Activated CD4-positive, alpha-beta T cell treated with anti-CD3 and anti-CD28 coated beads for 36 hours (primary cell): ENCODE data around the gene EIF2S1. TPM values are rescaled to one million over a fixed set of nuclear protein-coding genes. Genes with fewer than 3 reads are reported as not detected.
A peak's percentile ranks its signal among the peaks of the same experiment; 100 is the strongest.
"Not testable (repeated sequence)": the region's sequence is repeated elsewhere in the genome, so short reads cannot be mapped to it uniquely, and the experiment has no call there.

Experiments used
- ATAC-seq: fragments of 200-7000 bp; cut with Tn5 transposase; one replicate; pipeline ENCODE4 v1.10.0; 2021; ENCODE audit warnings: mild to moderate bottlenecking, moderate library complexity
- CTCF ChIA-PET: fragments of 350-600 bp; sonication (Branson Sonifier 250); formaldehyde crosslinking; loops from one replicate; lab custom pipeline; 2021; ENCODE audit warnings: antibody characterized with exemption; lab: Charles Lee
- POLR2A ChIA-PET: fragments of 350-600 bp; sonication (Branson Sonifier 250); formaldehyde crosslinking; loops from one replicate; lab custom pipeline; 2021; ENCODE audit warnings: antibody characterized with exemption, inconsistent platforms; lab: Charles Lee
- DNase-seq: peaks from one replicate; pipeline ENCODE4 v3.0.0-alpha.2; 2020
- H3K27ac Mint-ChIP-seq: one replicate; pipeline ENCODE4 v1.8.0; 2021; ENCODE audit warnings: mixed read lengths
- H3K27me3 Mint-ChIP-seq: one replicate; pipeline ENCODE4 v1.8.0; 2021; ENCODE audit warnings: mixed read lengths
- H3K36me3 Mint-ChIP-seq: one replicate; pipeline ENCODE4 v1.8.0; 2021; ENCODE audit warnings: low read depth, mixed read lengths
- H3K4me1 Mint-ChIP-seq: one replicate; pipeline ENCODE4 v1.8.0; 2021; ENCODE audit warnings: mixed read lengths
- H3K4me3 Mint-ChIP-seq: one replicate; pipeline ENCODE4 v1.8.0; 2021; ENCODE audit warnings: mild to moderate bottlenecking, moderate library complexity, mixed read lengths
- H3K9me3 Mint-ChIP-seq: one replicate; pipeline ENCODE4 v1.8.0; 2021; ENCODE audit warnings: low read depth, mixed read lengths
- intact Hi-C, 2 experiments: fragments of 100-400 bp; cut with DNase I in 1 of 2; cut with micrococcal nuclease in 1 of 2; formaldehyde crosslinking; loops; one replicate each; pipeline versions ENCODE4 v1.14.2 to v1.15.1; 2022 to 2024; cut with DNase I, micrococcal nuclease
- total RNA-seq, 2 experiments: library from RNA; stranded (reverse); gene quantifications; one replicate each; pipeline ENCODE4 v1.2.3, GENCODE V29; 2021

Gene EIF2S1
- total RNA-seq, 2 experiments from 2014 or later = 212 to 233 TPM

GRCh38 chr14:67411820-67412421 is 51.8 kb downstream of the EIF2S1 start, which contains the start of gene PLEK2:
PLEK2 (minus strand) TSS chr14:67412165; CDS start chr14:67412059, 106 bp downstream.
- no peaks in the 10 kb centered on the region for H3K27me3 Mint-ChIP-seq
- ChIA-PET CTCF (interaction anchor here (0.9 to 5.2 kb wide), 3 partner anchors 14 to 188 kb away, joined by 3 to 27 read pairs (median 4); partner anchors contain the start of gene PIGH), POLR2A (no interaction called here)
- DNase-seq (peak; percentile 71), ATAC-seq (peak; percentile 68)
- peaks cover 17% of the 10 kb centered on the region for H3K4me1 Mint-ChIP-seq
- no peak within 1 kb of the TSS for H3K27ac Mint-ChIP-seq
- no peaks in the 10 kb centered on the region for H3K9me3 Mint-ChIP-seq
- peak within 1 kb of the TSS; percentile 59 for H3K4me3 Mint-ChIP-seq
- intact Hi-C loops = no loop called here
- H3K36me3 Mint-ChIP-seq = no peaks in the 10 kb centered on the region

GRCh38 chr14:67413806-67414769 is 54.0 kb downstream of the EIF2S1 start:
- peak; percentile 54 for DNase-seq
- Mint-ChIP-seq H3K27me3 (no peaks in the 10 kb centered on the region), H3K27ac (no peak overlapping the region), H3K36me3 (no peaks in the 10 kb centered on the region), H3K4me3 (no peak overlapping the region), H3K9me3 (no peaks in the 10 kb centered on the region), H3K4me1 (peaks cover 17% of the 10 kb centered on the region)
- ChIA-PET CTCF (interaction anchor here (0.9 to 2.2 kb wide), 3 partner anchors 13 to 186 kb away, joined by 3 to 9 read pairs (median 7); partner anchors contain the start of gene PIGH), POLR2A (interaction anchor here (0.6 kb wide), 1 partner anchor 12 kb away, joined by 3 read pairs; no protein-coding TSS in a partner anchor)
- intact Hi-C loops = no loop called here
- ATAC-seq = peak; percentile 69

GRCh38 chr14:67415610-67416009 is 55.5 kb downstream of the EIF2S1 start:
- H3K36me3 Mint-ChIP-seq, H3K27me3 Mint-ChIP-seq, intact Hi-C loops, ATAC-seq, POLR2A ChIA-PET, H3K4me3 Mint-ChIP-seq, H3K27ac Mint-ChIP-seq, H3K9me3 Mint-ChIP-seq, DNase-seq: not testable (repeated sequence)
- peaks cover 17% of the 10 kb centered on the region for H3K4me1 Mint-ChIP-seq
- CTCF ChIA-PET = interaction anchor here (0.7 to 1.9 kb wide), 5 partner anchors 10 to 156 kb away, joined by 3 to 7 read pairs (median 5); no protein-coding TSS in a partner anchor

GRCh38 chr14:67416085-67416484 is 56.0 kb downstream of the EIF2S1 start:
- Mint-ChIP-seq H3K27me3 (no peaks in the 10 kb centered on the region), H3K4me1 (peaks cover 16% of the 10 kb centered on the region), H3K4me3 (no peak overlapping the region), H3K9me3 (no peaks in the 10 kb centered on the region), H3K36me3 (no peaks in the 10 kb centered on the region), H3K27ac (no peak overlapping the region)
- POLR2A ChIA-PET = no interaction called here
- intact Hi-C loops = no loop called here
- DNase-seq = no peak
- CTCF ChIA-PET = interaction anchor here (0.7 to 1.9 kb wide), 6 partner anchors 9 to 155 kb away, joined by 3 to 7 read pairs (median 4); no protein-coding TSS in a partner anchor
- ATAC-seq = no peak

- intact Hi-C loops = no loop called here
- H3K4me3 Mint-ChIP-seq = no peak overlapping the region
- no peaks in the 10 kb centered on the region for H3K36me3 Mint-ChIP-seq
- H3K27me3 Mint-ChIP-seq = no peaks in the 10 kb centered on the region
- peaks cover 13% of the 10 kb centered on the region for H3K4me1 Mint-ChIP-seq
- DNase-seq = no peak
- POLR2A ChIA-PET = interaction anchor here (0.6 kb wide), 1 partner anchor 405 kb away, joined by 5 read pairs; no protein-coding TSS in a partner anchor
- H3K9me3 Mint-ChIP-seq = no peaks in the 10 kb centered on the region
- CTCF ChIA-PET = interaction anchor here (1.7 to 2.7 kb wide), 3 partner anchors 9 to 110 kb away, joined by 5 to 12 read pairs (median 5); no protein-coding TSS in a partner anchor
- no peak overlapping the region for H3K27ac Mint-ChIP-seq
- ATAC-seq = no peak
Observed at GRCh38 chr14:67416810-67417209, 56.7 kb downstream of the EIF2S1 start.

GRCh38 chr14:67417633-67418032 is 57.5 kb downstream of the EIF2S1 start:
- H3K36me3 Mint-ChIP-seq = no peaks in the 10 kb centered on the region
- DNase-seq (no peak), ATAC-seq (no peak)
- ChIA-PET CTCF (interaction anchor here (1.1 to 2.7 kb wide), 3 partner anchors 10 to 154 kb away, joined by 4 to 12 read pairs (median 4); no protein-coding TSS in a partner anchor), POLR2A (no interaction called here)
- no peak overlapping the region for H3K27ac Mint-ChIP-seq
- H3K4me1 Mint-ChIP-seq = peaks cover 7% of the 10 kb centered on the region
- intact Hi-C loops = no loop called here
- H3K27me3 Mint-ChIP-seq = peaks cover 2% of the 10 kb centered on the region
- no peak overlapping the region for H3K4me3 Mint-ChIP-seq
- H3K9me3 Mint-ChIP-seq = no peaks in the 10 kb centered on the region

- POLR2A ChIA-PET = no interaction called here
- DNase-seq = no peak
- no peaks in the 10 kb centered on the region for H3K36me3 Mint-ChIP-seq
- ATAC-seq = no peak
- H3K9me3 Mint-ChIP-seq = no peaks in the 10 kb centered on the region
- no peak overlapping the region for H3K4me3 Mint-ChIP-seq
- peaks cover 5% of the 10 kb centered on the region for H3K27me3 Mint-ChIP-seq
- H3K4me1 Mint-ChIP-seq = peaks cover 7% of the 10 kb centered on the region
- intact Hi-C loops = no loop called here
- CTCF ChIA-PET = interaction anchor here (1.1 to 2.7 kb wide), 3 partner anchors 9 to 153 kb away, joined by 4 to 12 read pairs (median 4); no protein-coding TSS in a partner anchor
- no peak overlapping the region for H3K27ac Mint-ChIP-seq
Observed at GRCh38 chr14:67418401-67419191, 58.5 kb downstream of the EIF2S1 start.

GRCh38 chr14:67420102-67420739 is 60.1 kb downstream of the EIF2S1 start:
- ATAC-seq (peak; percentile 77), DNase-seq (peak; percentile 69)
- Mint-ChIP-seq H3K9me3 (no peaks in the 10 kb centered on the region), H3K27ac (no peak overlapping the region), H3K36me3 (no peaks in the 10 kb centered on the region), H3K27me3 (peaks cover 11% of the 10 kb centered on the region), H3K4me1 (no peaks in the 10 kb centered on the region), H3K4me3 (no peak overlapping the region)
- POLR2A ChIA-PET = no interaction called here
- CTCF ChIA-PET = interaction anchor here (0.6 to 1.2 kb wide), 4 partner anchors 10 to 286 kb away, joined by 3 to 4 read pairs (median 3); no protein-coding TSS in a partner anchor
- intact Hi-C loops = loop anchor here in 1 of 2 experiments (10.0 kb wide), 1 partner anchor 105 kb away; no protein-coding TSS in a partner anchor

GRCh38 chr14:67421356-67422224 is 61.5 kb downstream of the EIF2S1 start:
- no peak overlapping the region for H3K27ac Mint-ChIP-seq
- no peak for ATAC-seq
- no peak overlapping the region for H3K4me3 Mint-ChIP-seq
- H3K36me3 Mint-ChIP-seq = no peaks in the 10 kb centered on the region
- DNase-seq = no peak
- ChIA-PET CTCF (interaction anchor here (1.0 to 1.2 kb wide), 3 partner anchors 33 to 285 kb away, joined by 3 to 4 read pairs (median 3); no protein-coding TSS in a partner anchor), POLR2A (no interaction called here)
- H3K27me3 Mint-ChIP-seq = peaks cover 13% of the 10 kb centered on the region
- intact Hi-C loops = loop anchor here in 1 of 2 experiments (10.0 kb wide), 1 partner anchor 103 kb away; no protein-coding TSS in a partner anchor
- H3K4me1 Mint-ChIP-seq = no peaks in the 10 kb centered on the region
- no peaks in the 10 kb centered on the region for H3K9me3 Mint-ChIP-seq
